ENCODE measurements around the gene ATOH8.
A peak's percentile ranks its signal among the peaks of the same experiment; 100 is the strongest.

DNA sequence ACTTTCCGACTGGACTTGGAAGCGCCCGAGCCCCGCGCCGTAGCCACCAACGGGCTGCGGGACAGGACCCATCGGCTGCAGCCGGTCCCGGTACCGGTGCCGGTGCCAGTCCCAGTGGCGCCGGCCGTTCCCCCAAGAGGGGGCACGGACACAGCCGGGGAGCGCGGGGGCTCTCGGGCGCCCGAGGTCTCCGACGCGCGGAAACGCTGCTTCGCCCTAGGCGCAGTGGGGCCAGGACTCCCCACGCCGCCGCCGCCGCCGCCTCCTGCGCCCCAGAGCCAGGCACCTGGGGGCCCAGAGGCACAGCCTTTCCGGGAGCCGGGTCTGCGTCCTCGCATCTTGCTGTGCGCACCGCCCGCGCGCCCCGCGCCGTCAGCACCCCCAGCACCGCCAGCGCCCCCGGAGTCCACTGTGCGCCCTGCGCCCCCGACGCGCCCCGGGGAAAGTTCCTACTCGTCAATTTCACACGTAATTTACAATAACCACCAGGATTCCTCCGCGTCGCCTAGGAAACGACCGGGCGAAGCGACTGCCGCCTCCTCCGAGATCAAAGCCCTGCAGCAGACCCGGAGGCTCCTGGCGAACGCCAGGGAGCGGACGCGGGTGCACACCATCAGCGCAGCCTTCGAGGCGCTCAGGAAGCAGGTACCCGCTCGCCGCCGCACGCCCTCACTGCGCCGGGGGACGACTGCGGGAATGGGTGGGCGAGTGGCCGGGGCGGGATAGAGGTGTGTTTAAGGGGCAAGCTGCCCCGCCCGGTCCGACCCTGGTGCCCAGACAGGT lies 713 bp downstream of the ATOH8 start:
- TF ChIP-seq, protein P1, sequence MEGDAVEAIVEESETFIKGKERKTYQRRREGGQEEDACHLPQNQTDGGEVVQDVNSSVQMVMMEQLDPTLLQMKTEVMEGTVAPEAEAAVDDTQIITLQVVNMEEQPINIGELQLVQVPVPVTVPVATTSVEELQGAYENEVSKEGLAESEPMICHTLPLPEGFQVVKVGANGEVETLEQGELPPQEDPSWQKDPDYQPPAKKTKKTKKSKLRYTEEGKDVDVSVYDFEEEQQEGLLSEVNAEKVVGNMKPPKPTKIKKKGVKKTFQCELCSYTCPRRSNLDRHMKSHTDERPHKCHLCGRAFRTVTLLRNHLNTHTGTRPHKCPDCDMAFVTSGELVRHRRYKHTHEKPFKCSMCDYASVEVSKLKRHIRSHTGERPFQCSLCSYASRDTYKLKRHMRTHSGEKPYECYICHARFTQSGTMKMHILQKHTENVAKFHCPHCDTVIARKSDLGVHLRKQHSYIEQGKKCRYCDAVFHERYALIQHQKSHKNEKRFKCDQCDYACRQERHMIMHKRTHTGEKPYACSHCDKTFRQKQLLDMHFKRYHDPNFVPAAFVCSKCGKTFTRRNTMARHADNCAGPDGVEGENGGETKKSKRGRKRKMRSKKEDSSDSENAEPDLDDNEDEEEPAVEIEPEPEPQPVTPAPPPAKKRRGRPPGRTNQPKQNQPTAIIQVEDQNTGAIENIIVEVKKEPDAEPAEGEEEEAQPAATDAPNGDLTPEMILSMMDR (IDR thresholded peaks at IDR 0.05), result peak in 5 of 12 donors; percentile 20 to 46 (median 31)
- TF ChIP-seq POLR2A (IDR thresholded peaks at IDR 0.05), result no peak

All from heart left ventricle (tissue), 13 donors.